M059J (cell line): ENCODE measurements around the gene GPRC5A. TPM values are rescaled to one million over a fixed set of nuclear protein-coding genes. Genes with fewer than 3 reads are reported as not detected.

Experiments
- DNase-seq: peaks from one replicate; pipeline ENCODE4 v3.0.0-alpha.2; 2012; ENCODE audit warnings: low read depth
- total RNA-seq: library from RNA; depleted of rRNA; stranded (reverse); fragments of >200 nt; shearing (Covaris generic); gene quantifications from 2 replicates; pipeline ENCODE4 v1.2.3, GENCODE V29; 2014

GPRC5A gene
- total RNA-seq, 1 experiment from 2014 or later = 89.7 TPM

GRCh38 chr12:12885096-12885792 is 6.1 kb upstream of the GPRC5A start:
- DNase-seq = no peak

- peak; percentile 38 for DNase-seq
Observed at GRCh38 chr12:12887471-12887870, 3.9 kb upstream of the GPRC5A start.

GRCh38 chr12:12889701-12890100 is 1.7 kb upstream of the GPRC5A start:
- no peak for DNase-seq

GRCh38 chr12:12890543-12891079 is 751 bp upstream of the GPRC5A start:
- DNase-seq = peak; percentile 92

- DNase-seq = peak; percentile 40
Observed at GRCh38 chr12:12891881-12892355, 556 bp downstream of the GPRC5A start.

GRCh38 chr12:12892681-12893141 is 1.3 kb downstream of the GPRC5A start:
- DNase-seq = no peak

- no peak for DNase-seq
Observed at GRCh38 chr12:12893438-12893837, 2.1 kb downstream of the GPRC5A start.

- peak; percentile 70 for DNase-seq
Observed at GRCh38 chr12:12896260-12896659, 4.9 kb downstream of the GPRC5A start.

- DNase-seq = no peak
Observed at GRCh38 chr12:12897302-12897701, 5.9 kb downstream of the GPRC5A start.

GRCh38 chr12:12898136-12898717 is 6.9 kb downstream of the GPRC5A start:
- DNase-seq = no peak

- DNase-seq = no peak
Observed at GRCh38 chr12:12898911-12899511, 7.6 kb downstream of the GPRC5A start.

- DNase-seq = peak; percentile 95
Observed at GRCh38 chr12:12899530-12900380, 8.4 kb downstream of the GPRC5A start.

- DNase-seq = no peak
Observed at GRCh38 chr12:12900786-12901157, 9.4 kb downstream of the GPRC5A start.

- peak; percentile 95 for DNase-seq
Observed at GRCh38 chr12:12901158-12901791, 9.9 kb downstream of the GPRC5A start.

- DNase-seq = peak; percentile 72
Observed at GRCh38 chr12:12902036-12902435, 10.7 kb downstream of the GPRC5A start.

GRCh38 chr12:12903642-12904609 is 12.6 kb downstream of the GPRC5A start:
- DNase-seq = no peak

GRCh38 chr12:12907552-12907951 is 16.2 kb downstream of the GPRC5A start:
- DNase-seq = no peak

GRCh38 chr12:12908252-12908651 is 16.9 kb downstream of the GPRC5A start:
- DNase-seq = no peak

- no peak for DNase-seq
Observed at GRCh38 chr12:12908711-12909110, 17.3 kb downstream of the GPRC5A start.
